DND-41 (cell line): ENCODE data around the gene SIPA1L3.

Source experiments
- EZH2 ChIP-seq: IDR thresholded peaks from 3 replicates; pipeline ENCODE4 v1.6.1; 2012; ENCODE audit warnings: borderline replicate concordance, low read depth, mild to moderate bottlenecking, moderate library complexity, low read length, inconsistent platforms; ENCODE audit not compliant: severe bottlenecking
- TF ChIP-seq, protein P1 (sequence below): IDR thresholded peaks from 2 replicates; pipeline ENCODE4 v1.5.1; 2012; ENCODE audit warnings: borderline replicate concordance, low read length, moderate library complexity, mild to moderate bottlenecking; ENCODE audit not compliant: poor library complexity, severe bottlenecking; ENCODE audit errors: extremely low read depth

DNA sequence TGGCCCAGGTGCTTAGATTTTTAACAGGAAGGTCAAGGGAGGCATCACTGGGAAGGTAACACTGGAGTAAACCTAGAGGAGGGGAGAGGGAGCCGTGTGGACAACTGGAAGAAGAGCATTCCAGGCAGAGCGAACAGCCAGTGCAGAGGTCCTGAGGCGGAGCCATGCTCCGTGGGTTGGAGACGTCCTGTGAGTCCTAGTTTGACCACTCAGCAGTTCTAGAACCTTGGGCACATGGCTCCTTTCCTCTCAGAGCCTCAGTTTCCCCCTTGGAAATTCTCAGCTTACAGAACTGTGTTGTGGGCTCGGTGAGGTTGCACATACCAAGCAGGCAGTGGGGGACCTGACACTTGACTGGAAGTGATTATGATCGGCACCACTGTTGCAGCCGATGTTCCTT, 186.1 kb downstream of the SIPA1L3 start:
- TF ChIP-seq, protein P1, sequence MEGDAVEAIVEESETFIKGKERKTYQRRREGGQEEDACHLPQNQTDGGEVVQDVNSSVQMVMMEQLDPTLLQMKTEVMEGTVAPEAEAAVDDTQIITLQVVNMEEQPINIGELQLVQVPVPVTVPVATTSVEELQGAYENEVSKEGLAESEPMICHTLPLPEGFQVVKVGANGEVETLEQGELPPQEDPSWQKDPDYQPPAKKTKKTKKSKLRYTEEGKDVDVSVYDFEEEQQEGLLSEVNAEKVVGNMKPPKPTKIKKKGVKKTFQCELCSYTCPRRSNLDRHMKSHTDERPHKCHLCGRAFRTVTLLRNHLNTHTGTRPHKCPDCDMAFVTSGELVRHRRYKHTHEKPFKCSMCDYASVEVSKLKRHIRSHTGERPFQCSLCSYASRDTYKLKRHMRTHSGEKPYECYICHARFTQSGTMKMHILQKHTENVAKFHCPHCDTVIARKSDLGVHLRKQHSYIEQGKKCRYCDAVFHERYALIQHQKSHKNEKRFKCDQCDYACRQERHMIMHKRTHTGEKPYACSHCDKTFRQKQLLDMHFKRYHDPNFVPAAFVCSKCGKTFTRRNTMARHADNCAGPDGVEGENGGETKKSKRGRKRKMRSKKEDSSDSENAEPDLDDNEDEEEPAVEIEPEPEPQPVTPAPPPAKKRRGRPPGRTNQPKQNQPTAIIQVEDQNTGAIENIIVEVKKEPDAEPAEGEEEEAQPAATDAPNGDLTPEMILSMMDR = no peak
- TF ChIP-seq EZH2 = no peak
